Activated T-helper 1 cell treated with anti-CD3 and anti-CD28 coated beads, Interleukin-12 subunit alpha, Interleukin-12 subunit beta, Interleukin-2, Interleukin-4 antibody, amounts not matched to agents 30 ng/mL and 10 ng/mL and 1 ng/mL, durations not matched to agents 14 hours and 24 hours and 36 hours (primary cell): ENCODE results near the gene DENND1B. TPM values are rescaled to one million over a fixed set of nuclear protein-coding genes. Genes with fewer than 3 reads are reported as not detected.
"Not testable (repeated sequence)": the region's sequence is repeated elsewhere in the genome, so short reads cannot be mapped to it uniquely, and the experiment has no call there.

ENCODE experiments used
- DNase-seq: peaks from one replicate; pipeline ENCODE4 v3.0.0; 2021; ENCODE audit warnings: low spot score
- H3K27ac Mint-ChIP-seq: one replicate; pipeline ENCODE4 v1.8.0; 2021; ENCODE audit warnings: mild to moderate bottlenecking, mixed read lengths
- H3K27me3 Mint-ChIP-seq: one replicate; pipeline ENCODE4 v1.8.0; 2022; ENCODE audit warnings: mild to moderate bottlenecking, moderate library complexity, mixed read lengths; ENCODE audit not compliant: insufficient read depth
- H3K36me3 Mint-ChIP-seq: one replicate; pipeline ENCODE4 v1.8.0; 2021; ENCODE audit warnings: low read depth, mixed read lengths
- H3K4me1 Mint-ChIP-seq: one replicate; pipeline ENCODE4 v1.8.0; 2021; ENCODE audit warnings: low read depth, mixed read lengths
- H3K4me3 Mint-ChIP-seq: one replicate; pipeline ENCODE4 v1.8.0; 2021; ENCODE audit warnings: mild to moderate bottlenecking, moderate library complexity, mixed read lengths
- H3K9me3 Mint-ChIP-seq: one replicate; pipeline ENCODE4 v1.8.0; 2021; ENCODE audit warnings: mixed read lengths
- intact Hi-C: fragments of 100-400 bp; cut with micrococcal nuclease; formaldehyde crosslinking; loops from one replicate; pipeline ENCODE4 v1.15.1; 2024
- total RNA-seq: library from RNA; stranded (reverse); gene quantifications from 2 replicates; pipeline ENCODE4 v1.2.3, GENCODE V29; 2022

The DENND1B gene
- total RNA-seq, 1 donor from 2014 or later, result 16.5 TPM

- H3K27ac Mint-ChIP-seq, result no peak overlapping the region
- H3K4me3 Mint-ChIP-seq, result no peak overlapping the region
- no peaks in the 10 kb centered on the region for H3K9me3 Mint-ChIP-seq
- H3K4me1 Mint-ChIP-seq, result peaks cover 7% of the 10 kb centered on the region
- no peaks in the 10 kb centered on the region for H3K36me3 Mint-ChIP-seq
- intact Hi-C loops, result loop anchor here (2.0 to 10.0 kb wide), 5 partner anchors 118 to 1185 kb away; no protein-coding TSS in a partner anchor
- H3K27me3 Mint-ChIP-seq, result no peaks in the 10 kb centered on the region
- DNase-seq, result no peak
Measured at GRCh38 chr1:197519741-197520334, 255.4 kb downstream of the DENND1B start.

GRCh38 chr1:197515421-197515820 is 259.9 kb downstream of the DENND1B start:
- no peaks in the 10 kb centered on the region for H3K4me1 Mint-ChIP-seq
- no peak overlapping the region for H3K4me3 Mint-ChIP-seq
- no peaks in the 10 kb centered on the region for H3K9me3 Mint-ChIP-seq
- H3K36me3 Mint-ChIP-seq, result peaks cover 8% of the 10 kb centered on the region
- no peaks in the 10 kb centered on the region for H3K27me3 Mint-ChIP-seq
- intact Hi-C loops, result loop anchor here (5.0 kb wide), 1 partner anchor 113 kb away; no protein-coding TSS in a partner anchor
- no peak overlapping the region for H3K27ac Mint-ChIP-seq
- DNase-seq, result no peak

GRCh38 chr1:197510691-197511378 is 264.4 kb downstream of the DENND1B start:
- Mint-ChIP-seq H3K36me3 (peaks cover 9% of the 10 kb centered on the region), H3K4me1 (no peaks in the 10 kb centered on the region), H3K9me3 (no peaks in the 10 kb centered on the region), H3K4me3 (no peak overlapping the region), H3K27me3 (no peaks in the 10 kb centered on the region), H3K27ac (no peak overlapping the region)
- no peak for DNase-seq
- intact Hi-C loops, result no loop called here

- no peaks in the 10 kb centered on the region for H3K4me1 Mint-ChIP-seq
- intact Hi-C loops, result no loop called here
- no peak overlapping the region for H3K4me3 Mint-ChIP-seq
- H3K27me3 Mint-ChIP-seq, result peaks cover 12% of the 10 kb centered on the region
- no peaks in the 10 kb centered on the region for H3K9me3 Mint-ChIP-seq
- H3K36me3 Mint-ChIP-seq, result no peaks in the 10 kb centered on the region
- H3K27ac Mint-ChIP-seq, result no peak overlapping the region
- DNase-seq, result no peak
Measured at GRCh38 chr1:197496722-197497121, 278.6 kb downstream of the DENND1B start.

- intact Hi-C loops, H3K4me1 Mint-ChIP-seq, H3K36me3 Mint-ChIP-seq, DNase-seq, H3K27me3 Mint-ChIP-seq, H3K4me3 Mint-ChIP-seq, H3K9me3 Mint-ChIP-seq, H3K27ac Mint-ChIP-seq: not testable (repeated sequence)
Measured at GRCh38 chr1:197491505-197491904, 283.8 kb downstream of the DENND1B start.

GRCh38 chr1:197486946-197487345 is 288.3 kb downstream of the DENND1B start:
- intact Hi-C loops, result no loop called here
- Mint-ChIP-seq H3K9me3 (no peaks in the 10 kb centered on the region), H3K4me1 (peaks cover 2% of the 10 kb centered on the region), H3K4me3 (no peak overlapping the region), H3K36me3 (no peaks in the 10 kb centered on the region), H3K27ac (no peak overlapping the region), H3K27me3 (no peaks in the 10 kb centered on the region)
- no peak for DNase-seq

GRCh38 chr1:197485790-197486189 is 289.5 kb downstream of the DENND1B start:
- intact Hi-C loops, result no loop called here
- H3K4me3 Mint-ChIP-seq, result no peak overlapping the region

GRCh38 chr1:197481101-197481500 is 294.2 kb downstream of the DENND1B start:
- Mint-ChIP-seq H3K9me3 (no peaks in the 10 kb centered on the region), H3K27me3 (peaks cover 3% of the 10 kb centered on the region), H3K4me1 (peaks cover 14% of the 10 kb centered on the region), H3K4me3 (no peak overlapping the region), H3K36me3 (no peaks in the 10 kb centered on the region), H3K27ac (no peak overlapping the region)
- intact Hi-C loops, result no loop called here
- peak; percentile 14 for DNase-seq

More at GRCh38 chr1:197485790-197486189, 289.5 kb downstream of the DENND1B start:
- Mint-ChIP-seq H3K27me3 (no peaks in the 10 kb centered on the region), H3K9me3 (no peaks in the 10 kb centered on the region), H3K4me1 (peaks cover 14% of the 10 kb centered on the region), H3K27ac (no peak overlapping the region), H3K36me3 (no peaks in the 10 kb centered on the region)
- no peak for DNase-seq

- intact Hi-C loops, result no loop called here
- H3K9me3 Mint-ChIP-seq, result no peaks in the 10 kb centered on the region
- no peak overlapping the region for H3K27ac Mint-ChIP-seq
- H3K27me3 Mint-ChIP-seq, result peaks cover 3% of the 10 kb centered on the region
- no peak overlapping the region for H3K4me3 Mint-ChIP-seq
- peaks cover 14% of the 10 kb centered on the region for H3K4me1 Mint-ChIP-seq
- no peaks in the 10 kb centered on the region for H3K36me3 Mint-ChIP-seq
- no peak for DNase-seq
Measured at GRCh38 chr1:197480446-197480845, 294.8 kb downstream of the DENND1B start.

GRCh38 chr1:197472141-197472540 is 303.1 kb downstream of the DENND1B start:
- no peak overlapping the region for H3K27ac Mint-ChIP-seq
- intact Hi-C loops, result no loop called here
- no peaks in the 10 kb centered on the region for H3K4me1 Mint-ChIP-seq
- H3K27me3 Mint-ChIP-seq, result no peaks in the 10 kb centered on the region
- H3K9me3 Mint-ChIP-seq, result no peaks in the 10 kb centered on the region
- no peak for DNase-seq
- H3K36me3 Mint-ChIP-seq, result no peaks in the 10 kb centered on the region
- H3K4me3 Mint-ChIP-seq, result no peak overlapping the region

GRCh38 chr1:197471248-197471985 is 303.9 kb downstream of the DENND1B start:
- Mint-ChIP-seq H3K4me3 (no peak overlapping the region), H3K4me1 (no peaks in the 10 kb centered on the region), H3K36me3 (no peaks in the 10 kb centered on the region), H3K27me3 (no peaks in the 10 kb centered on the region), H3K27ac (no peak overlapping the region), H3K9me3 (no peaks in the 10 kb centered on the region)
- no peak for DNase-seq
- intact Hi-C loops, result no loop called here

GRCh38 chr1:197470330-197470729 is 304.9 kb downstream of the DENND1B start:
- Mint-ChIP-seq H3K4me3 (no peak overlapping the region), H3K36me3 (no peaks in the 10 kb centered on the region), H3K4me1 (no peaks in the 10 kb centered on the region), H3K27ac (no peak overlapping the region), H3K27me3 (no peaks in the 10 kb centered on the region), H3K9me3 (no peaks in the 10 kb centered on the region)
- intact Hi-C loops, result no loop called here
- DNase-seq, result no peak

- intact Hi-C loops, result no loop called here
- no peaks in the 10 kb centered on the region for H3K9me3 Mint-ChIP-seq
- H3K36me3 Mint-ChIP-seq, result no peaks in the 10 kb centered on the region
- no peak for DNase-seq
- H3K27ac Mint-ChIP-seq, result no peak overlapping the region
- no peaks in the 10 kb centered on the region for H3K27me3 Mint-ChIP-seq
- no peak overlapping the region for H3K4me3 Mint-ChIP-seq
- H3K4me1 Mint-ChIP-seq, result no peaks in the 10 kb centered on the region
Measured at GRCh38 chr1:197469620-197470210, 305.6 kb downstream of the DENND1B start.
